Tibial nerve (tissue), 4 donors: ENCODE measurements around the gene DLGAP4.

Experiments
- CTCF ChIP-seq, 5 experiments: fragments of 200-600 bp in 3 of 5; fragments of 450-650 bp in 2 of 5; sonication (generic) in 3 of 5; IDR thresholded peaks; one replicate each; pipeline ENCODE4 v1.5.1; 2016 to 2019; ENCODE audit warnings: antibody characterized with exemption in 5 of 5, mild to moderate bottlenecking in 3 of 5, moderate library complexity in 2 of 5
- EP300 ChIP-seq, 2 donors: sonication (generic); formaldehyde crosslinking; IDR thresholded peaks; one replicate each; pipeline ENCODE4 v1.6.1; 2017; ENCODE audit warnings: antibody characterized with exemption in 2 of 2, mild to moderate bottlenecking in 1 of 2
- POLR2A ChIP-seq, 2 donors: fragments of 450-650 bp; IDR thresholded peaks; one replicate each; pipeline ENCODE4 v1.6.1; 2017; ENCODE audit warnings: antibody characterized with exemption in 2 of 2, mild to moderate bottlenecking in 2 of 2, moderate library complexity in 2 of 2

DNA sequence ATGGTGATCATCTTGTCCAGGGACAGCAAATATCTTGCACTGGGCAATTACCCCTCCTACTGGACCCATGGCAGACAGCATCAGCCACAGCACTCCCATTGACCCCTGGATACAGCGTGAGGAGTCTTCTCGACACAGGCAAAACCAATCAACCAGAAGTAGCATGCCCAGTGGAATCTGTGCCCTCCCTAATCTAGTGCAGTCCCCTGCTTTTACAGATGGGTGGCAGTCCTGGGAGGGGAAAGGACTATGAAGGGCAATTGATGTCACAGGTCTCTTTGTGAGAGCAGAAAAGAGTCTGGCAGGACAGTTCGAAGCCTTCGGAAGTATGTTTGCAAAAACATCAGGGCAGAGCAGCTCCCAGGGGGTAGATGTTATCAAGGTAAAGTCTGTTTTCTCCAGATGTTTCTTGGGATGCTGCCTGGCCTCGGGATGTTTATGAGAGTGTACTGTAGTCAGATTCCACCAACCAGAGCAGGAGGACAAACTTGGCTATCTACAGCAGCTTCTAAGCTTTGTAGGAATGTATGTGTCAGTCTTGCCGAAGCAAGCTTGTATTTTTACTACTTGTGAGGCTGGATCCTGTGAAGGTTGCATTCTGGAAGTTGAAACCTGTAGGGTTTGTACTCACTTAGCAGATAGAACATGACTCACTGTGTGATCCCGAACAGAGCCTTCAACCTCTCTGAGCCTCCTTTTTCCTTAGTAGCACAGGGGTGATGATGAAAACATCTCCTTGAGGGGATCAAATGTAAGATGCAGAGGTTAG, 172.2 kb downstream of the DLGAP4 start:
- TF ChIP-seq CTCF (IDR thresholded peaks at IDR 0.05) (no peak), EP300 (IDR thresholded peaks at IDR 0.05) (no peak), POLR2A (IDR thresholded peaks at IDR 0.05) (no peak)
